Measurements from ENCODE around the gene FNDC3A.

DNA sequence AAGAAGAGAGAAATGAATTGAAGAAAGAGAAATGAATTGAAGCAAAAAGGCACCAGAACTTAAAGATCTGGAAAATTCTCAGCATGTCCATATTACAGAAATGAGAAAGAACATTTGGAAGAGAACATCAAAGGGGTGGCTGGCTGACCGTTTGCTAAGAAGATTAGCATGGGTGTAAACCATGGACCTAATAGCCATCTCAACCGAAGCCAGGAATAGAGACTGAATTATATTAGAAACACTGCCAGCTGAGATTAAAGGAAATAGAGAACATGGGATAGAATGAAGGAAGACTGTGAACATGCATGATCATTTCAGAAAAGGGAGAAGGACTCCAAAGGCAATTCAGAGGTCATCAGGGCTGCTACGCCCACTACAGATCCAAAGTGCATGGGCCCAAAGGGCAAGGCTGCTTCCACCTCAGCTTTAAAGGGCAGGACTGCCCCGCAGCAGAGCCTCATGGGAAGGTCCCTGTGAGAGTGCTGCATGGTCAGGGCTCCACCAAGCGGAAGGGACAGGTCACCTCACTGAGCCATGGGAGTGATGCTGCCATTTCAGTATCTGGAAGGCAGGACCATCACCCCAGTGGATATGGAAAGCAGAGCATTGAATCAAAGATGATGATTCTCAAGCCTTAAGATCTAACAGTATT lies 23.1 kb downstream of the FNDC3A start:
- TF ChIP-seq POLR2AphosphoS5 (IDR thresholded peaks at IDR 0.05) = no peak
- TF ChIP-seq, protein P1, sequence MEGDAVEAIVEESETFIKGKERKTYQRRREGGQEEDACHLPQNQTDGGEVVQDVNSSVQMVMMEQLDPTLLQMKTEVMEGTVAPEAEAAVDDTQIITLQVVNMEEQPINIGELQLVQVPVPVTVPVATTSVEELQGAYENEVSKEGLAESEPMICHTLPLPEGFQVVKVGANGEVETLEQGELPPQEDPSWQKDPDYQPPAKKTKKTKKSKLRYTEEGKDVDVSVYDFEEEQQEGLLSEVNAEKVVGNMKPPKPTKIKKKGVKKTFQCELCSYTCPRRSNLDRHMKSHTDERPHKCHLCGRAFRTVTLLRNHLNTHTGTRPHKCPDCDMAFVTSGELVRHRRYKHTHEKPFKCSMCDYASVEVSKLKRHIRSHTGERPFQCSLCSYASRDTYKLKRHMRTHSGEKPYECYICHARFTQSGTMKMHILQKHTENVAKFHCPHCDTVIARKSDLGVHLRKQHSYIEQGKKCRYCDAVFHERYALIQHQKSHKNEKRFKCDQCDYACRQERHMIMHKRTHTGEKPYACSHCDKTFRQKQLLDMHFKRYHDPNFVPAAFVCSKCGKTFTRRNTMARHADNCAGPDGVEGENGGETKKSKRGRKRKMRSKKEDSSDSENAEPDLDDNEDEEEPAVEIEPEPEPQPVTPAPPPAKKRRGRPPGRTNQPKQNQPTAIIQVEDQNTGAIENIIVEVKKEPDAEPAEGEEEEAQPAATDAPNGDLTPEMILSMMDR (IDR thresholded peaks at IDR 0.05) = no peak
- TF ChIP-seq POLR2A (IDR thresholded peaks at IDR 0.05; ENCODE audit: low read depth) = no peak

Data from esophagus muscularis mucosa (tissue), 3 donors.